HFF-Myc (cell line): ENCODE results near the gene OR51E2.

Experiments
- DNase-seq: peaks from one replicate; pipeline ENCODE4 v3.0.0-alpha.2; 2011; ENCODE audit warnings: low read depth; ENCODE audit errors: extremely low read depth
- H3K4me3 ChIP-seq: replicated peaks from 2 replicates; pipeline ENCODE4 v1.5.1; 2011; ENCODE audit warnings: low read depth, mild to moderate bottlenecking, control low read depth, low read length
- TF ChIP-seq, protein P1 (sequence below): IDR thresholded peaks from 2 replicates; pipeline ENCODE4 v1.5.1; 2012; ENCODE audit warnings: mild to moderate bottlenecking, low read depth, low read length, control low read depth; ENCODE audit errors: missing control alignments

The OR51E2 gene

DNA sequence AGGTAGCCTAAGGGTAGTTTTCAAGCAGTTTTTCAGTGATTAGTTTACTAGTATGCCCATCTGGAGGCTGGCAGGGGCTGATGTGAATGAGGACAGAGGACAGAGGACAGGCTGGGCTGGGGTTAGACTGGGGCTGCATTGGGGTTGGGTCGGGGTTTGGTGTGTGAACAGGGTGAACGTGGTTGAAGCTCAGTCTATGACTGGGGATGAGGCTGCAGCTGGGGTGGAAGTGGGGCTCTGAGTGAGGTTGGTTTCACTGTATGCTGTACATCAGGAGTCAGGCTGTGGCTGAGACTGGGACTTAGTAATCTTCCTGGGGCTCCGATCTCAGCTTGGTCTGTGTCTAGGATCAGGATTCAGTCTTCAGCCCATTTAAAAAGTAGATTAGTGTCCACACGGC, 53.4 kb downstream of the OR51E2 start:
- TF ChIP-seq, protein P1, sequence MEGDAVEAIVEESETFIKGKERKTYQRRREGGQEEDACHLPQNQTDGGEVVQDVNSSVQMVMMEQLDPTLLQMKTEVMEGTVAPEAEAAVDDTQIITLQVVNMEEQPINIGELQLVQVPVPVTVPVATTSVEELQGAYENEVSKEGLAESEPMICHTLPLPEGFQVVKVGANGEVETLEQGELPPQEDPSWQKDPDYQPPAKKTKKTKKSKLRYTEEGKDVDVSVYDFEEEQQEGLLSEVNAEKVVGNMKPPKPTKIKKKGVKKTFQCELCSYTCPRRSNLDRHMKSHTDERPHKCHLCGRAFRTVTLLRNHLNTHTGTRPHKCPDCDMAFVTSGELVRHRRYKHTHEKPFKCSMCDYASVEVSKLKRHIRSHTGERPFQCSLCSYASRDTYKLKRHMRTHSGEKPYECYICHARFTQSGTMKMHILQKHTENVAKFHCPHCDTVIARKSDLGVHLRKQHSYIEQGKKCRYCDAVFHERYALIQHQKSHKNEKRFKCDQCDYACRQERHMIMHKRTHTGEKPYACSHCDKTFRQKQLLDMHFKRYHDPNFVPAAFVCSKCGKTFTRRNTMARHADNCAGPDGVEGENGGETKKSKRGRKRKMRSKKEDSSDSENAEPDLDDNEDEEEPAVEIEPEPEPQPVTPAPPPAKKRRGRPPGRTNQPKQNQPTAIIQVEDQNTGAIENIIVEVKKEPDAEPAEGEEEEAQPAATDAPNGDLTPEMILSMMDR = no peak
- DNase-seq = no peak
- no peak overlapping the region for H3K4me3 ChIP-seq

DNA sequence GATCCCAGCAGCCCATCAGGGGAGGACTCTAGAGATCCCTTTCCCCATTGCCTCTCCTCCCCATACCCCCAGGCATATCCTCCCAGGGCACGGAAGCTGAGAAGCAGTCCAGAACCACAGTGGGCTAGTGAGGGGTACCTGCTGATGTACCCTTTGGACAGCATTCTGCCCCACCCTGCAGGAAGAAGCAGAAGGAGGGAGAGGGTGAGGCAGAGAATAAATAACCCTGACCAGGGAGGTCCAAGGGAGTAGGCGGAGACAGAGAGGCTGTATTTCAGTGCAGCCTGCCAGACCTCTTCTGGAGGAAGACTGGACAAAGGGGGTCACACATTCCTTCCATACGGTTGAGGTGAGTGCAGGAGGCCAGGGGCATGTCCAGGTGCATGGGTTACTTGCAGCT, 54.0 kb downstream of the OR51E2 start, which contains the start of gene OR51E1:
TSS of gene OR51E1 (plus strand) at position 301 of the 400 bp plus-strand sequence. CDS start 8,545 bp downstream, outside the sequence.
- TF ChIP-seq, protein P1 = no peak
- no peak within 1 kb of the TSS for H3K4me3 ChIP-seq
- DNase-seq = no peak

DNA sequence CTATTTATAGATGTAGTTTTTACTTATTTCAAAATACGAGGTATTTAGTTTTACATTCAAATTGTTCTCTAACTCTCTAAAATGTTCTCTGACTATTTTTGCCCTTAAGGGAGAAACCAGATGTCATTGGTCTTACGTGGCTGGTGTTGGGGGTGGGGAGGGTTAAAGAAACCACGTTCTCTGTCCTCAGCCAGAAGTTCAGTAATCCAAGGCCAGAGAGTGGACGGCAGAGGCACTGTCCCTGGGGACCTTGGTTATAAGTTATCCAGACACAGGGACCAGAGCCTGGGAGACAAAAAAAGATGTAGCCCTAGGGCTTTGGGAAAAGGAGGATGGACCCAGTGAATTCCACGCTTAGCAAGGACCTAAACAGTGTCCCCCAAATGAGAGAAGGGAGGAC, 54.6 kb downstream of the OR51E2 start:
- no peak for DNase-seq

DNA sequence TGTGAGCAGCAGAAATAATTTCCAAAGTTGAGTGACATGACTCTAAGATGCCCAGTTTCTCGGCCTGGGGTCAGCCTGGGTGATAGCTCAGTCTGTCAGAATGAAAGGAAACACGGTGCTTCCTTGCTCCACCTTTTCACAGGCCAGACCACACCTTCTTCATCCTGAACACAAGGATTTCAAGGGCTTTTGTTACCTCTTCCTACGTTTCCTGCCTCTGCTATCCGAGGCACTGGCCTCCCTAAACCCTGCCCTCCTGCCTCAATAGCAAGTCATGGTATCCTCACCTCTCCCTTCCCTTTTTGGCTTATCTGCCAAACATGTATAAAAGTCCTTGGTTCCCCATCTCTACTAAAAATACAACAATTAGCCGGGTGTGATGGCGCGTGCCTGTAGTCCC, 55.6 kb downstream of the OR51E2 start:
- no peak overlapping the region for H3K4me3 ChIP-seq
- DNase-seq = no peak
- TF ChIP-seq, protein P1 = no peak

More for the DNA sequence above, 54.6 kb downstream of the OR51E2 start:
- H3K4me3 ChIP-seq = no peak overlapping the region
- TF ChIP-seq, protein P1 = no peak

DNA sequence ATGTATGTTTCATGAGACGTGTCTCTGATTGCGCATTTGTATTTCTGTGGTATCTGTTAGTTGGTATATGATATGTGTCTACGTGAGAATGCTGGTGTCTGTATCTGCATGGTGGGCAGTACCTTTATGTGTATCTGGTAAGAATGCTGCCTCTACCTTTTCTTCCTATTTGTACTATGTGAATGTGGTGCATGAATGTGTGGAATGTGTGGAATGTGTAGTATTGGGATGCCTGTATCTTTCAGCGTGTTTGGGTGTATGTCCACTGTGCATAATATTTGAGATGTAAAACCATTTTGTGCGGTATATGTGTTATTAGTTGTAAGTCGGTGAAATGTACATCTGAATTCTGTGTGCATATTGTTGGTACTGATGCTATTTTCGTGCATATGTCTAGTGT, 56.2 kb downstream of the OR51E2 start:
- TF ChIP-seq, protein P1 = no peak
- H3K4me3 ChIP-seq = no peak overlapping the region
- no peak for DNase-seq

DNA sequence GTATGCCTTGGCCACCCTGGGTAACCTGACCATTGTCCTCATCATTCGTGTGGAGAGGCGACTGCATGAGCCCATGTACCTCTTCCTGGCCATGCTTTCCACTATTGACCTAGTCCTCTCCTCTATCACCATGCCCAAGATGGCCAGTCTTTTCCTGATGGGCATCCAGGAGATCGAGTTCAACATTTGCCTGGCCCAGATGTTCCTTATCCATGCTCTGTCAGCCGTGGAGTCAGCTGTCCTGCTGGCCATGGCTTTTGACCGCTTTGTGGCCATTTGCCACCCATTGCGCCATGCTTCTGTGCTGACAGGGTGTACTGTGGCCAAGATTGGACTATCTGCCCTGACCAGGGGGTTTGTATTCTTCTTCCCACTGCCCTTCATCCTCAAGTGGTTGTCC, 57.7 kb downstream of the OR51E2 start:
- TF ChIP-seq, protein P1 = no peak
- no peak for DNase-seq
- no peak overlapping the region for H3K4me3 ChIP-seq

DNA sequence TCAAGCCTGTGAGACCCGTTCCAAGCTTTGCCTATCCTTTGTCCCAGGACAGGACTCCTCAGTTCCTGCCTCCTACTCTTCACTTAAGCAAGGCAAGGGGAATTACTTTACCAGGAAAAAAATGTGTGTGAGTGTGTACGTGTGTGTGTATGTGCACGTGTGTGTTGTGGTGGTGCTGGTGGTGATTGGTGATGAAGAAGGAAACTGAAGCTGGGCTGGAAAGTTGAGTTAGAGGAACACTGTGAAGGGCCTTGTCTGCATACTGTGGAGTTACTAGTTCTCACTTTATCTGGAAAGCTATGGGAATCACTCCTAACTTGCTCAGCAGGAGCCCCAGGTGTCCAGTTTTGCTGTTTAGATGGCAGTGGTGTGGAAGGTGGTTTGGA, 60.0 kb downstream of the OR51E2 start:
- no peak for DNase-seq
- TF ChIP-seq, protein P1 = no peak
- H3K4me3 ChIP-seq = no peak overlapping the region
